HepG2 (cell line): ENCODE measurements around the gene KCTD16. TPM values are rescaled to one million over a fixed set of nuclear protein-coding genes. Genes with fewer than 3 reads are reported as not detected.

ENCODE experiments used
- ATAC-seq: fragments of 200-7000 bp; cut with Tn5 transposase; 3 replicates; pipeline ENCODE4 v1.9.1; 2020; ENCODE audit warnings: mild to moderate bottlenecking, moderate library complexity
- BruUV-seq: library from RNA; stranded (reverse); fragments of 400-500 nt; replicated peaks from 2 replicates; lab custom pipeline; 2021; lab: Mats Ljungman, UMichigan
- CTCF ChIA-PET: fragments of 300-600 bp; formaldehyde crosslinking; extraction: SDS; loops from one replicate; lab custom pipeline; 2021; ENCODE audit warnings: low total read pairs, inconsistent platforms, low intra/inter-chr PET ratio; lab: Yijun Ruan, JAX
- POLR2A ChIA-PET: fragments of 350-600 bp; sonication (Branson Sonifier 250); formaldehyde crosslinking; loops from one replicate; lab custom pipeline; 2020; ENCODE audit warnings: antibody characterized with exemption, inconsistent platforms; lab: Yijun Ruan, JAX
- DNase-seq: peaks from one replicate; pipeline ENCODE4 v3.0.0-alpha.2; 2015; ENCODE audit warnings: low spot score
- FAIRE-seq: peaks from 3 replicates; lab custom pipeline; 2011; peaks lifted over from hg19 to GRCh38; lab: Jason Lieb, UNC
- H2AFZ ChIP-seq: one replicate; pipeline ENCODE4 v1.6.1; 2011; ENCODE audit warnings: low read length, inconsistent platforms
- H3K27ac ChIP-seq: fragments of 300-600 bp; 3 replicates; pipeline ENCODE4 v1.8.0; 2011; ENCODE audit warnings: mixed run types, mild to moderate bottlenecking, mixed read lengths, low read length, inconsistent platforms; ENCODE audit not compliant: insufficient read depth; ENCODE audit errors: extremely low read length
- H3K27me3 ChIP-seq, 2 experiments: fragments of 200-600 bp in 1 of 2; 2 replicates in 1 of 2; 3 replicates in 1 of 2; pipeline versions ENCODE4 v1.6.0 to v1.8.0; 2011; ENCODE audit warnings: low read length in 2 of 2, mild to moderate bottlenecking in 2 of 2, moderate library complexity in 2 of 2, inconsistent platforms in 1 of 2; ENCODE audit not compliant: insufficient read depth in 2 of 2, control insufficient read depth in 1 of 2
- H3K36me3 ChIP-seq, 2 experiments: fragments of 200-600 bp in 1 of 2; replicated peaks in 1 of 2; 2 replicates in 1 of 2; 3 replicates in 1 of 2; pipeline versions ENCODE4 v1.5.1 to v1.8.0; 2011; ENCODE audit warnings: low read length in 2 of 2, inconsistent platforms in 1 of 2; ENCODE audit not compliant: insufficient read depth in 2 of 2, control insufficient read depth in 1 of 2
- H3K4me1 ChIP-seq: 2 replicates; pipeline ENCODE4 v1.5.1; 2012; ENCODE audit warnings: low read length, inconsistent platforms; ENCODE audit not compliant: insufficient read depth
- H3K4me2 ChIP-seq: 2 replicates; pipeline ENCODE4 v1.6.0; 2011; ENCODE audit warnings: low read depth, low read length, inconsistent platforms
- H3K4me3 ChIP-seq, 3 experiments: fragments of 200-600 bp in 1 of 3; sonication (generic), shearing (Covaris generic) in 1 of 3; replicated peaks in 1 of 3; 2 replicates each; pipeline ENCODE4 v1.5.1; 2011 to 2016; ENCODE audit warnings: low read length in 3 of 3, inconsistent platforms in 2 of 3, low read depth in 2 of 3, mild to moderate bottlenecking in 2 of 3, control low read depth in 1 of 3, mixed read lengths in 1 of 3; ENCODE audit not compliant: insufficient read depth in 1 of 3
- H3K79me2 ChIP-seq: one replicate; pipeline ENCODE4 v1.6.1; 2011; ENCODE audit warnings: low read length, inconsistent platforms; ENCODE audit not compliant: insufficient read depth
- H3K9ac ChIP-seq: 2 replicates; pipeline ENCODE4 v1.6.0; 2011; ENCODE audit warnings: mild to moderate bottlenecking, low read depth, low read length, inconsistent platforms; ENCODE audit not compliant: insufficient read depth
- H3K9me3 ChIP-seq: 2 replicates; pipeline ENCODE4 v1.5.1; 2012; ENCODE audit warnings: mild to moderate bottlenecking, low read length
- H4K20me1 ChIP-seq: 2 replicates; pipeline ENCODE4 v1.6.0; 2011; ENCODE audit warnings: inconsistent platforms, mild to moderate bottlenecking, low read length, moderate library complexity; ENCODE audit not compliant: insufficient read depth
- BCL3 ChIP-seq: sonication (generic); formaldehyde crosslinking; IDR thresholded peaks from 2 replicates; pipeline ENCODE4 v1.5.1; 2020; ENCODE audit warnings: mild to moderate bottlenecking, missing genetic modification reagents, moderate library complexity
- NCOA2 ChIP-seq: sonication (generic); formaldehyde crosslinking; IDR thresholded peaks from 2 replicates; pipeline ENCODE4 v1.8.0; 2022; ENCODE audit warnings: inconsistent platforms
- ZNF24 ChIP-seq: fragments of 450-650 bp; IDR thresholded peaks from 2 replicates; pipeline ENCODE4 v1.6.1; 2017; ENCODE audit warnings: antibody characterized with exemption, mild to moderate bottlenecking
- ZNF670 ChIP-seq: sonication (generic); formaldehyde crosslinking; IDR thresholded peaks from 2 replicates; pipeline ENCODE4 v1.8.0; 2022; ENCODE audit warnings: mild to moderate bottlenecking, missing genetic modification reagents, borderline replicate concordance
- ZNF776 ChIP-seq: sonication (generic); formaldehyde crosslinking; IDR thresholded peaks from 2 replicates; pipeline ENCODE4 v1.4.0; 2020; ENCODE audit warnings: mild to moderate bottlenecking, missing genetic modification reagents
- WGBS: methylation state at CpG from one replicate; pipeline ENCODE4 v1.1.6; 2017; ENCODE audit warnings: low lambda C conversion rate; 5-methylcytosine and 5-hydroxymethylcytosine counted together
- in situ Hi-C: cut with HindIII; loops from 2 replicates; pipeline ENCODE4 v1.10.0; 2017; ENCODE audit warnings: low pct_unique_long_range_greater_than_20kb; ENCODE audit not compliant: extremely low pct_ligation_motif_present
- intact Hi-C: fragments of 100-400 bp; cut with micrococcal nuclease; formaldehyde crosslinking; loops from one replicate; pipeline ENCODE4 v1.10.0; 2022; ENCODE audit not compliant: unreplicated experiment
- polyA plus RNA-seq, 8 experiments: library from polyadenylated mRNA; depleted of rRNA in 3 of 8; stranded (reverse) in 7 of 8; unstranded in 1 of 8; fragments of >200 nt; fragmentation: Illumina TruSeq in 4 of 8; extraction: Trizol in 4 of 8; gene quantifications; 2 replicates each; pipeline versions ENCODE4 v1.2.1 to v1.2.3, GENCODE V29; 2011 to 2016; ENCODE audit warnings: low read depth in 4 of 8, missing spikeins in 1 of 8, mixed read lengths in 1 of 8; ENCODE audit not compliant: insufficient read depth in 1 of 8
- total RNA-seq, 5 experiments: library from RNA; depleted of rRNA; stranded (reverse); fragments of >200 nt; fragmentation: Illumina TruSeq; extraction: Trizol; gene quantifications; 2 replicates each; pipeline ENCODE4 v1.2.3, GENCODE V29; 2016; ENCODE audit warnings: low read depth in 1 of 5
- TF ChIP-seq, protein P1 (sequence below): IDR thresholded peaks from 2 replicates; pipeline ENCODE4 v1.6.1; 2016

Gene KCTD16
- total and polyA plus RNA-seq, 2 of the 13 experiments (the other 11 are each of a cell fraction or from before 2014, with no cell fraction given), result 0.02 to 0.09 TPM

GRCh38 chr5:144144956-144145751 is 25.5 kb upstream of the KCTD16 start:
- DNase-seq, result no peak
- TF ChIP-seq NCOA2 (CRISPR knock-in tag), result no peak
- TF ChIP-seq BCL3, result no peak
- TF ChIP-seq ZNF24, result no peak
- TF ChIP-seq, protein P1, sequence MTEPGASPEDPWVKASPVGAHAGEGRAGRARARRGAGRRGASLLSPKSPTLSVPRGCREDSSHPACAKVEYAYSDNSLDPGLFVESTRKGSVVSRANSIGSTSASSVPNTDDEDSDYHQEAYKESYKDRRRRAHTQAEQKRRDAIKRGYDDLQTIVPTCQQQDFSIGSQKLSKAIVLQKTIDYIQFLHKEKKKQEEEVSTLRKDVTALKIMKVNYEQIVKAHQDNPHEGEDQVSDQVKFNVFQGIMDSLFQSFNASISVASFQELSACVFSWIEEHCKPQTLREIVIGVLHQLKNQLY (CRISPR knock-in tag), result no peak
- TF ChIP-seq ZNF776 (CRISPR knock-in tag), result no peak
- TF ChIP-seq ZNF670 (CRISPR knock-in tag), result no peak
- POLR2A ChIA-PET, result no interaction called here
- BruUV-seq, result no TSS peak
- Histone ChIP-seq H3K4me2 (no peak overlapping the region), H3K27me3 (no peaks in the 10 kb centered on the region), H2AFZ (no peak overlapping the region), H3K79me2 (no peaks in the 10 kb centered on the region), H3K9ac (no peak overlapping the region), H4K20me1 (no peaks in the 10 kb centered on the region), H3K4me3 (no peak overlapping the region), H3K4me1 (no peaks in the 10 kb centered on the region), H3K27ac (no peak overlapping the region), H3K36me3 (no peaks in the 10 kb centered on the region), H3K9me3 (no peaks in the 10 kb centered on the region)
- FAIRE-seq, result no peak
- 14% methylated on average over 4 of the region's 4 CpGs for WGBS
- no peak for ATAC-seq
- CTCF ChIA-PET, result no interaction called here
- in situ Hi-C loops, result no loop called here
- intact Hi-C loops, result no loop called here
